Liver (tissue), 9 donors: ENCODE data around the gene PLA1A. TPM values are rescaled to one million over a fixed set of nuclear protein-coding genes. Genes with fewer than 3 reads are reported as not detected.

Experiments used
- DNase-seq: peaks from one replicate; pipeline ENCODE4 v3.0.0-alpha.2; 2017; ENCODE audit warnings: low spot score
- H3K27ac ChIP-seq, 2 donors: one replicate each; pipeline ENCODE4 v1.7.0; 2013; ENCODE audit warnings: inconsistent platforms in 2 of 2, low read length in 2 of 2, control low read depth in 1 of 2, low read depth in 1 of 2, mild to moderate bottlenecking in 1 of 2
- H3K27me3 ChIP-seq, 4 donors: one replicate each; pipeline versions ENCODE4 v1.6.1 to v1.7.0; 2013; ENCODE audit warnings: low read length in 3 of 4, inconsistent platforms in 1 of 4, mild to moderate bottlenecking in 1 of 4, moderate library complexity in 1 of 4; ENCODE audit not compliant: control insufficient read depth in 4 of 4, insufficient read depth in 4 of 4
- H3K36me3 ChIP-seq, 4 donors: one replicate each; pipeline versions ENCODE4 v1.6.1 to v1.7.0; 2013; ENCODE audit warnings: low read length in 3 of 4, mild to moderate bottlenecking in 3 of 4, low read depth in 1 of 4, moderate library complexity in 1 of 4; ENCODE audit not compliant: control insufficient read depth in 4 of 4, insufficient read depth in 3 of 4
- H3K4me1 ChIP-seq, 4 donors: one replicate each; pipeline versions ENCODE4 v1.6.1 to v1.7.0; 2013; ENCODE audit warnings: low read length in 3 of 4, mild to moderate bottlenecking in 3 of 4, moderate library complexity in 1 of 4; ENCODE audit not compliant: control insufficient read depth in 4 of 4, insufficient read depth in 4 of 4
- H3K4me3 ChIP-seq, 3 donors: one replicate each; pipeline versions ENCODE4 v1.6.1 to v1.7.0; 2013; ENCODE audit warnings: low read length in 3 of 3, control low read depth in 1 of 3, low read depth in 1 of 3, mild to moderate bottlenecking in 1 of 3
- H3K9ac ChIP-seq, 2 donors: one replicate each; pipeline ENCODE4 v1.7.0; 2013; ENCODE audit warnings: low read length in 2 of 2, mild to moderate bottlenecking in 2 of 2, moderate library complexity in 2 of 2, control low read depth in 1 of 2, low read depth in 1 of 2
- H3K9me3 ChIP-seq, 4 donors: one replicate each; pipeline versions ENCODE4 v1.6.1 to v1.7.0; 2013; ENCODE audit warnings: low read length in 3 of 4; ENCODE audit not compliant: control insufficient read depth in 4 of 4
- ATF3 ChIP-seq: IDR thresholded peaks from 2 replicates; pipeline ENCODE4 v1.6.1; 2016; ENCODE audit warnings: antibody characterized with exemption
- EGR1 ChIP-seq, 2 donors: IDR thresholded peaks; 2 replicates each; pipeline ENCODE4 v1.6.1; 2016 to 2018; ENCODE audit warnings: antibody characterized with exemption in 2 of 2, low read depth in 2 of 2
- FOXA1 ChIP-seq: IDR thresholded peaks from 2 replicates; pipeline ENCODE4 v1.6.1; 2016; ENCODE audit warnings: antibody characterized with exemption
- FOXA2 ChIP-seq: IDR thresholded peaks from 2 replicates; pipeline ENCODE4 v1.6.1; 2016; ENCODE audit warnings: antibody characterized with exemption
- GABPA ChIP-seq, 2 donors: IDR thresholded peaks in 1 of 2; conservative IDR thresholded peaks in 1 of 2; 2 replicates each; pipeline ENCODE4 v1.6.1; 2016; ENCODE audit warnings: antibody characterized with exemption in 2 of 2, mild to moderate bottlenecking in 1 of 2, moderate library complexity in 1 of 2
- HNF4A ChIP-seq, 2 donors: conservative IDR thresholded peaks; 2 replicates each; pipeline ENCODE4 v1.6.1; 2016; ENCODE audit warnings: antibody characterized with exemption in 2 of 2, mild to moderate bottlenecking in 2 of 2
- HNF4G ChIP-seq: IDR thresholded peaks from 2 replicates; pipeline ENCODE4 v1.6.1; 2016; ENCODE audit warnings: antibody characterized with exemption
- JUND ChIP-seq, 2 donors: IDR thresholded peaks; 2 replicates each; pipeline ENCODE4 v1.6.1; 2016; ENCODE audit warnings: antibody characterized with exemption in 2 of 2
- NR2F2 ChIP-seq: IDR thresholded peaks from 2 replicates; pipeline ENCODE4 v1.6.1; 2016; ENCODE audit warnings: antibody characterized with exemption
- RAD21 ChIP-seq, 2 donors: IDR thresholded peaks; 2 replicates each; pipeline ENCODE4 v1.6.1; 2016; ENCODE audit warnings: antibody characterized with exemption in 2 of 2, mild to moderate bottlenecking in 2 of 2
- REST ChIP-seq: IDR thresholded peaks from 2 replicates; pipeline ENCODE4 v1.6.1; 2016; ENCODE audit warnings: antibody characterized with exemption, mild to moderate bottlenecking
- RXRA ChIP-seq, 2 donors: IDR thresholded peaks; 2 replicates each; pipeline ENCODE4 v1.6.1; 2017 to 2018; ENCODE audit warnings: antibody characterized with exemption in 2 of 2, mild to moderate bottlenecking in 1 of 2
- SP1 ChIP-seq: IDR thresholded peaks from 2 replicates; pipeline ENCODE4 v1.6.1; 2018; ENCODE audit warnings: antibody characterized with exemption, mild to moderate bottlenecking
- TAF1 ChIP-seq: conservative IDR thresholded peaks from 2 replicates; pipeline ENCODE4 v1.6.1; 2016; ENCODE audit warnings: antibody characterized with exemption, mild to moderate bottlenecking
- YY1 ChIP-seq: IDR thresholded peaks from 2 replicates; pipeline ENCODE4 v1.6.1; 2016; ENCODE audit warnings: antibody characterized with exemption, mild to moderate bottlenecking
- WGBS: extraction: QIAGEN DNeasy Blood & Tissue Kit; methylation state at CpG from one replicate; pipeline ENCODE4 v1.1.7; 2013; 5-methylcytosine and 5-hydroxymethylcytosine counted together
- polyA plus RNA-seq, 2 donors: library from polyadenylated mRNA; stranded (reverse) in 1 of 2; unstranded in 1 of 2; fragments of 200-250 nt in 1 of 2; fragments of >200 nt in 1 of 2; fragmentation: Nextera tagmentation in 1 of 2; extraction: Ambion mirVana in 1 of 2; gene quantifications; one replicate each; pipeline versions ENCODE4 v1.2.1 to v1.2.3, GENCODE V29; 2013 to 2015
- total RNA-seq, 2 donors: library from RNA; depleted of rRNA; stranded (reverse); fragments of >200 nt; gene quantifications; one replicate each; pipeline ENCODE4 v1.2.3, GENCODE V29; 2014
- TF ChIP-seq, protein P1 (sequence below): IDR thresholded peaks from 2 replicates; pipeline ENCODE4 v1.6.1; 2016; ENCODE audit warnings: antibody characterized with exemption
- TF ChIP-seq, protein P2 (sequence below): fragments of 150-350 bp; IDR thresholded peaks from 2 replicates; pipeline ENCODE4 v1.5.1; 2017; ENCODE audit warnings: improper control_type of control experiment, low read depth, low read length; ENCODE audit not compliant: missing input control
- TF ChIP-seq, protein P3 (sequence below): IDR thresholded peaks from 2 replicates; pipeline ENCODE4 v1.6.1; 2016; ENCODE audit warnings: antibody characterized with exemption
- donor health status: healthy.
- donor health status: healthy.
- donor health status: healthy.
- donor health status: healthy.
- donor health status: healthy.

The PLA1A gene
- total and polyA plus RNA-seq, 4 donors: 6.0 to 63.9 (median 33.0) TPM

- TF ChIP-seq JUND (IDR thresholded peaks at IDR 0.05) (no peak), SP1 (no peak), YY1 (no peak), TAF1 (no peak), FOXA1 (no peak), HNF4A (conservative IDR thresholded peaks at IDR 0.05) (no peak), NR2F2 (no peak), ATF3 (no peak), REST (no peak), FOXA2 (no peak), GABPA (IDR thresholded peaks at IDR 0.05 in 1 of 2, conservative IDR thresholded peaks at IDR 0.05 in 1 of 2) (no peak), HNF4G (no peak), RXRA (IDR thresholded peaks at IDR 0.05) (no peak), RAD21 (IDR thresholded peaks at IDR 0.05) (no peak), EGR1 (IDR thresholded peaks at IDR 0.05; ENCODE audit: low read depth in 2 of 2) (no peak)
- TF ChIP-seq, protein P1, sequence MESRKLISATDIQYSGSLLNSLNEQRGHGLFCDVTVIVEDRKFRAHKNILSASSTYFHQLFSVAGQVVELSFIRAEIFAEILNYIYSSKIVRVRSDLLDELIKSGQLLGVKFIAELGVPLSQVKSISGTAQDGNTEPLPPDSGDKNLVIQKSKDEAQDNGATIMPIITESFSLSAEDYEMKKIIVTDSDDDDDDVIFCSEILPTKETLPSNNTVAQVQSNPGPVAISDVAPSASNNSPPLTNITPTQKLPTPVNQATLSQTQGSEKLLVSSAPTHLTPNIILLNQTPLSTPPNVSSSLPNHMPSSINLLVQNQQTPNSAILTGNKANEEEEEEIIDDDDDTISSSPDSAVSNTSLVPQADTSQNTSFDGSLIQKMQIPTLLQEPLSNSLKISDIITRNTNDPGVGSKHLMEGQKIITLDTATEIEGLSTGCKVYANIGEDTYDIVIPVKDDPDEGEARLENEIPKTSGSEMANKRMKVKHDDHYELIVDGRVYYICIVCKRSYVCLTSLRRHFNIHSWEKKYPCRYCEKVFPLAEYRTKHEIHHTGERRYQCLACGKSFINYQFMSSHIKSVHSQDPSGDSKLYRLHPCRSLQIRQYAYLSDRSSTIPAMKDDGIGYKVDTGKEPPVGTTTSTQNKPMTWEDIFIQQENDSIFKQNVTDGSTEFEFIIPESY: no peak
- TF ChIP-seq, protein P2, sequence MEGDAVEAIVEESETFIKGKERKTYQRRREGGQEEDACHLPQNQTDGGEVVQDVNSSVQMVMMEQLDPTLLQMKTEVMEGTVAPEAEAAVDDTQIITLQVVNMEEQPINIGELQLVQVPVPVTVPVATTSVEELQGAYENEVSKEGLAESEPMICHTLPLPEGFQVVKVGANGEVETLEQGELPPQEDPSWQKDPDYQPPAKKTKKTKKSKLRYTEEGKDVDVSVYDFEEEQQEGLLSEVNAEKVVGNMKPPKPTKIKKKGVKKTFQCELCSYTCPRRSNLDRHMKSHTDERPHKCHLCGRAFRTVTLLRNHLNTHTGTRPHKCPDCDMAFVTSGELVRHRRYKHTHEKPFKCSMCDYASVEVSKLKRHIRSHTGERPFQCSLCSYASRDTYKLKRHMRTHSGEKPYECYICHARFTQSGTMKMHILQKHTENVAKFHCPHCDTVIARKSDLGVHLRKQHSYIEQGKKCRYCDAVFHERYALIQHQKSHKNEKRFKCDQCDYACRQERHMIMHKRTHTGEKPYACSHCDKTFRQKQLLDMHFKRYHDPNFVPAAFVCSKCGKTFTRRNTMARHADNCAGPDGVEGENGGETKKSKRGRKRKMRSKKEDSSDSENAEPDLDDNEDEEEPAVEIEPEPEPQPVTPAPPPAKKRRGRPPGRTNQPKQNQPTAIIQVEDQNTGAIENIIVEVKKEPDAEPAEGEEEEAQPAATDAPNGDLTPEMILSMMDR: no peak
- TF ChIP-seq, protein P3, sequence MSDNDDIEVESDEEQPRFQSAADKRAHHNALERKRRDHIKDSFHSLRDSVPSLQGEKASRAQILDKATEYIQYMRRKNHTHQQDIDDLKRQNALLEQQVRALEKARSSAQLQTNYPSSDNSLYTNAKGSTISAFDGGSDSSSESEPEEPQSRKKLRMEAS: no peak
- no peaks in the 10 kb centered on the region for H3K9me3 ChIP-seq
- no peak overlapping the region for H3K4me3 ChIP-seq
- H3K27me3 ChIP-seq: no peaks in the 10 kb centered on the region
- H3K9ac ChIP-seq: no peak overlapping the region
- H3K36me3 ChIP-seq: no peaks in the 10 kb centered on the region
- no peaks in the 10 kb centered on the region for H3K4me1 ChIP-seq
- H3K27ac ChIP-seq: no peak overlapping the region
- WGBS: 73% methylated on average over 5 of the region's 5 CpGs
- no peak for DNase-seq
Measured at GRCh38 chr3:119553823-119554415, 43.8 kb upstream of the PLA1A start.
